Transverse colon (tissue), 4 donors: ENCODE data around the gene SETX.

Source experiments
- EP300 ChIP-seq: sonication (generic); formaldehyde crosslinking; IDR thresholded peaks from one replicate; pipeline ENCODE4 v1.6.1; 2017; ENCODE audit warnings: antibody characterized with exemption, low read depth
- POLR2A ChIP-seq: fragments of 450-650 bp; IDR thresholded peaks from one replicate; pipeline ENCODE4 v1.6.1; 2016; ENCODE audit warnings: antibody characterized with exemption, mild to moderate bottlenecking, moderate library complexity
- POLR2AphosphoS5 ChIP-seq, 3 donors: sonication (generic); formaldehyde crosslinking; IDR thresholded peaks; one replicate each; pipeline ENCODE4 v1.6.1; 2016; ENCODE audit warnings: antibody characterized with exemption in 3 of 3
- TF ChIP-seq, protein P1 (sequence below), 5 experiments: fragments of 200-600 bp in 3 of 5; fragments of 450-650 bp in 2 of 5; sonication (generic) in 3 of 5; IDR thresholded peaks; 1 replicate in 2 of 5; 2 replicates in 3 of 5; pipeline ENCODE4 v1.5.1; 2016 to 2017; ENCODE audit warnings: antibody characterized with exemption in 5 of 5, inconsistent platforms in 3 of 5, mild to moderate bottlenecking in 2 of 5, moderate library complexity in 1 of 5

DNA sequence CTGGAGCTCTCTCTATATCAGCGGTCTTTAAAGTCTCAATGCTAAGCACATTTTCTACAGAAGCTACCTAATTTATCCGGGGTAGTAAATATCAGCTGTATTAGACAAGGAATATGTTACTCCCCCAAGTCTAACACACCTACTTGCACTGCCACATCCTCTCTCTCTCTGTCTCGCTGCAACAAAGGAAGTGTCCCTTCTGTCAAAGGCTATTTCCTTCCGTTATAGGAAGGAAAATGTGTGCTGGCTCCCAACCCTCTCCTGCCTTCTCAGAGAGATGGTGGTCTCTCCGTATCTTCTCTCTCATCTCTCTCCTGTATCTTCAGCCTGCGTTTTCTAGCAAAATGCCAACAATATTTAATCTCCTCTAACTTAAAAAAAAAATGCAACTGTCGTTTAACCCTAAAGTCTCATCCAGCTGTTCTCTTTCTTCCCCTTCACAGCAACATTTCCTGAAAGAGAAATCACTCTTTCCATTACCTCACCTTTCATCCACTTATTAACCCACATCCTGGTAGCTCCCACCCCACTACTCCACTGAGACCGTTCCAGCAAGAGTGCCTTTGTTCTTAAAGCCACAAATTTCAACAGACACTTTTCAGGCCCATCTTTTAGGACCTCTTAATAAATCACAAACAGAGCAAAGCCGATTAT is 49.6 kb upstream of the SETX start:
- TF ChIP-seq, protein P1, sequence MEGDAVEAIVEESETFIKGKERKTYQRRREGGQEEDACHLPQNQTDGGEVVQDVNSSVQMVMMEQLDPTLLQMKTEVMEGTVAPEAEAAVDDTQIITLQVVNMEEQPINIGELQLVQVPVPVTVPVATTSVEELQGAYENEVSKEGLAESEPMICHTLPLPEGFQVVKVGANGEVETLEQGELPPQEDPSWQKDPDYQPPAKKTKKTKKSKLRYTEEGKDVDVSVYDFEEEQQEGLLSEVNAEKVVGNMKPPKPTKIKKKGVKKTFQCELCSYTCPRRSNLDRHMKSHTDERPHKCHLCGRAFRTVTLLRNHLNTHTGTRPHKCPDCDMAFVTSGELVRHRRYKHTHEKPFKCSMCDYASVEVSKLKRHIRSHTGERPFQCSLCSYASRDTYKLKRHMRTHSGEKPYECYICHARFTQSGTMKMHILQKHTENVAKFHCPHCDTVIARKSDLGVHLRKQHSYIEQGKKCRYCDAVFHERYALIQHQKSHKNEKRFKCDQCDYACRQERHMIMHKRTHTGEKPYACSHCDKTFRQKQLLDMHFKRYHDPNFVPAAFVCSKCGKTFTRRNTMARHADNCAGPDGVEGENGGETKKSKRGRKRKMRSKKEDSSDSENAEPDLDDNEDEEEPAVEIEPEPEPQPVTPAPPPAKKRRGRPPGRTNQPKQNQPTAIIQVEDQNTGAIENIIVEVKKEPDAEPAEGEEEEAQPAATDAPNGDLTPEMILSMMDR (IDR thresholded peaks at IDR 0.05) = no peak
- TF ChIP-seq POLR2AphosphoS5 (IDR thresholded peaks at IDR 0.05) (no peak), POLR2A (no peak), EP300 (no peak)
